ENCODE data around the gene RPS6KL1.
A peak's percentile ranks its signal among the peaks of the same experiment; 100 is the strongest.

Gene RPS6KL1

GRCh38 chr14:74955229-74956026 lies 32.4 kb upstream of the RPS6KL1 start, which contains the start of gene PGF:
Gene PGF, minus strand, starts transcription at chr14:74955597. Its CDS starts 355 bp downstream, at chr14:74955242.
- Mint-ChIP-seq H3K27ac (no peak within 1 kb of the TSS), H3K9me3 (no peaks in the 10 kb centered on the region), H3K27me3 (peaks cover 17 to 35% of the 10 kb centered on the region in 2 donors), H3K36me3 (no peaks in the 10 kb centered on the region), H3K4me3 (peak within 1 kb of the TSS; percentile 55 to 74), H3K4me1 (peaks cover 2 to 5% of the 10 kb centered on the region in 2 donors)
- ATAC-seq (replicated peaks) = peak; percentile 69 to 72
- DNase-seq = no peak

GRCh38 chr14:74954947-74955228 lies 31.8 kb upstream of the RPS6KL1 start:
- H3K4me1 Mint-ChIP-seq = peaks cover 2 to 5% of the 10 kb centered on the region in 2 donors

DNA sequence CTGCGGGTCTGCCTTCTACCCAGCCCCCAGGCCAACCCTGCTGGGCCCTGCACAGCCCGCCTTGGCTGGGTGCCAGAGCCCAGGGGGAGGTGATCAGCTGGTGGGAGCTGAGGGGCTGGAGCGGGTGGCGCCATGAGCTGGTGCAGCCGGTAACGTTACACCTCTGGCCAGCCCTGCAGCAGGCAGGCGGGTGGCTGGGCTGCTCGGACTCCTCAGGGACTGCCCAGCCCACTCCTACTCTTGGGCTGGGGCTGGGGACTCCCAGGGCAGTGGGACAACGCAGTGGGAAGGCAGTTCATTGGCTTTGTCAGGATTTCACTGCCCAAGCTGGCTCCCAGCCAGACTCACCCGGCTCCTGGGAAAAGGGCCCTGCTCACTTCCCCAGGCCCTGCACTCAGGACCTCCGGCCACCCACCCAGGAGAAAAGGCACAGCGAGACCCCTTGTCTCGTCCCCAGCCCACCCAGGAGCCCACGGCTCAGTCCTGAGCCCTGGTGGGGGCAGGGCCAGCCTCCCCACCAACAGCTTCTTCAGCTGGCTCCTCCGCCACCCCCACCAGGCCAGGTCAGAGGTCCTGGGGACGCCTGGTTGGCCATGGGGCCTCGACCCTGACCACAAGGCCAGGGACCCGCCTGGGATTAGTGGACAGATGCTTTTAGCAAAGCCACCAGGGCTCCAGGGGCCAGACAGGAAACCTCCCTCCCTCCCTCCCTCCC lies 31.3 kb upstream of the RPS6KL1 start:
- Mint-ChIP-seq H3K4me1 (peaks cover 0 to 5% of the 10 kb centered on the region in 2 donors), H3K27me3 (peaks cover 23 to 42% of the 10 kb centered on the region in 2 donors), H3K36me3 (no peaks in the 10 kb centered on the region), H3K27ac (no peak overlapping the region), H3K4me3 (no peak overlapping the region), H3K9me3 (no peaks in the 10 kb centered on the region)
- ATAC-seq (replicated peaks) = no peak
- DNase-seq = no peak

More at GRCh38 chr14:74954947-74955228, 31.8 kb upstream of the RPS6KL1 start:
- Mint-ChIP-seq H3K36me3 (no peaks in the 10 kb centered on the region), H3K4me3 (peak overlapping the region; percentile 55 to 74), H3K27ac (no peak overlapping the region), H3K9me3 (no peaks in the 10 kb centered on the region), H3K27me3 (peaks cover 22 to 40% of the 10 kb centered on the region in 2 donors)
- DNase-seq = no peak
- no peak for ATAC-seq (replicated peaks)

DNA sequence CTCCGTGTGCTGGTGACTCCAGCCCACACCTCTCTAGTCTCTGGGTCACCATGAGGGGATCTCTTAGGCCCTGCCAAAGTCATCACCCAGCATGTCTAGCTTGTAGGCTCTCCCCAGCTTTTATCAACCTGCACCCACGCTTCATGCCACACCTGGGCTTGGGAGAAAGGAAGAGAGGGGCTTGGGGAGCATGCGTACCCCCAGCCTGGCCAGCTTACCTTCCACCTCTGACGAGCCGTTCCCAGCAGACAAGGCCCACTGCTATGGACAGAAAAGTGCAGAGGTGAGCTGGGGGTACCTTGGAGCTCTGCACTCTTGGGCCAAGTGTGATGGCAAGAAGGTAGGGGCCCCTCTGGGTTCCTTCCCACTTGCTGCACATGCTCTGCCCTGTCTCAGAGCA lies 30.6 kb upstream of the RPS6KL1 start:
- H3K4me3 Mint-ChIP-seq = no peak overlapping the region

GRCh38 chr14:74952697-74953484 lies 29.8 kb upstream of the RPS6KL1 start:
- Mint-ChIP-seq H3K9me3 (no peaks in the 10 kb centered on the region), H3K27me3 (peaks cover 29 to 46% of the 10 kb centered on the region in 2 donors), H3K4me1 (peaks cover 0 to 5% of the 10 kb centered on the region in 2 donors), H3K36me3 (no peaks in the 10 kb centered on the region), H3K4me3 (no peak overlapping the region), H3K27ac (no peak overlapping the region)
- ATAC-seq (replicated peaks) (no peak), DNase-seq (no peak)

More for the DNA sequence above, 30.6 kb upstream of the RPS6KL1 start:
- DNase-seq (no peak), ATAC-seq (replicated peaks) (no peak)
- Mint-ChIP-seq H3K27ac (no peak overlapping the region), H3K9me3 (no peaks in the 10 kb centered on the region), H3K36me3 (no peaks in the 10 kb centered on the region), H3K27me3 (peaks cover 25 to 42% of the 10 kb centered on the region in 2 donors), H3K4me1 (peaks cover 0 to 5% of the 10 kb centered on the region in 2 donors)

GRCh38 chr14:74952180-74952665 lies 29.2 kb upstream of the RPS6KL1 start:
- H3K4me1 Mint-ChIP-seq = peaks cover 0 to 5% of the 10 kb centered on the region in 2 donors
- DNase-seq (no peak), ATAC-seq (replicated peaks) (no peak)
- H3K4me3 Mint-ChIP-seq = no peak overlapping the region
- H3K9me3 Mint-ChIP-seq = no peaks in the 10 kb centered on the region
- H3K27me3 Mint-ChIP-seq = peaks cover 29 to 49% of the 10 kb centered on the region in 2 donors
- H3K36me3 Mint-ChIP-seq = no peaks in the 10 kb centered on the region
- no peak overlapping the region for H3K27ac Mint-ChIP-seq

DNA sequence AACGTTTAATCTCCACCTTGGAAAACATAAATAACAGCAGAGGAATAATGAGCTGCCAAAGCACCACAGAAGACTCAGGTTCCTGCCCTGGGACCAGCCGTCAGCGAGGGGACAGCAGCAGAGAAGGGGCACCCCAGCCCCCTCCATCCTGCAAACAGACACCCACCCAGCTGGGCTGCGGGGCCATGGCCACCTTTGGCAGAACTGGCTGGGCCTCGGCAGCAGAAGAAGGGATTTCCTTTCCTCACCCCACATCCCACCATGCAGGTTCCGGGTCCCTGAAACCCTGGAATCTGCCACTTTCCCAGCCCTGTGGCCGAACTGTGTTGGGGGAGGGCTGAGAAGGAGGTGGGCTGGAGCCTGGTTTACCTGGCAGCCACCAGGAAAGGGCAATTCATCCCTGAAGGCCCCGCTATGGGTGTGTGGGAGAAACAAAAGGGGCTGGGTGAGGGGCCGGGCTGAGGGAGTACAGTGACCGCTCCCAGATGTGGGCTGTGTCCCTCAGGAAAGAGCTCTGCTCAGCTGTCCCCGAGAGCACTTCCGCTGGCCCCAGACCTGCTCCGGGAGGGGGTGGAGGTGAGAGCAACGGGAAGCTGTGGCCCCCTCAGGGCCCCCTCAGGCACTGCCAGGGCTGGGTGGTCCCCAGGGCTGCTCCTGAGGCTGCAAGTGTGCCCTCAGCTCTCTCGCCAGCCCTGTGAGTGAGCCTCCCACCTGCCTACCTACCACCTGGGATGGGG lies 28.6 kb upstream of the RPS6KL1 start:
- H3K4me3 Mint-ChIP-seq = no peak overlapping the region
- H3K36me3 Mint-ChIP-seq = no peaks in the 10 kb centered on the region

GRCh38 chr14:74950795-74951442 lies 27.9 kb upstream of the RPS6KL1 start:
- H3K27ac Mint-ChIP-seq = no peak overlapping the region
- H3K27me3 Mint-ChIP-seq = peaks cover 23 to 42% of the 10 kb centered on the region in 2 donors

More for the DNA sequence above, 28.6 kb upstream of the RPS6KL1 start:
- no peaks in the 10 kb centered on the region for H3K9me3 Mint-ChIP-seq
- no peak overlapping the region for H3K27ac Mint-ChIP-seq
- H3K4me1 Mint-ChIP-seq = peaks cover 6 to 9% of the 10 kb centered on the region in 2 donors
- no peak for DNase-seq
- ATAC-seq (replicated peaks) = no peak
- peaks cover 28 to 43% of the 10 kb centered on the region in 2 donors for H3K27me3 Mint-ChIP-seq

GRCh38 chr14:74949859-74950573 lies 27.0 kb upstream of the RPS6KL1 start:
- no peak for DNase-seq
- Mint-ChIP-seq H3K36me3 (peaks cover 0 to 2% of the 10 kb centered on the region in 2 donors), H3K27me3 (peaks cover 23 to 42% of the 10 kb centered on the region in 2 donors), H3K27ac (no peak overlapping the region), H3K4me1 (peaks cover 11 to 16% of the 10 kb centered on the region in 2 donors), H3K9me3 (no peaks in the 10 kb centered on the region), H3K4me3 (no peak overlapping the region)
- no peak for ATAC-seq (replicated peaks)

More at GRCh38 chr14:74950795-74951442, 27.9 kb upstream of the RPS6KL1 start:
- no peak for DNase-seq
- Mint-ChIP-seq H3K9me3 (no peaks in the 10 kb centered on the region), H3K4me1 (peaks cover 11 to 16% of the 10 kb centered on the region in 2 donors), H3K4me3 (no peak overlapping the region), H3K36me3 (peaks cover 0 to 2% of the 10 kb centered on the region in 2 donors)
- no peak for ATAC-seq (replicated peaks)

- no peak overlapping the region for H3K4me3 Mint-ChIP-seq
- H3K9me3 Mint-ChIP-seq = no peaks in the 10 kb centered on the region
- ATAC-seq (replicated peaks) = no peak
- peaks cover 23 to 37% of the 10 kb centered on the region in 2 donors for H3K27me3 Mint-ChIP-seq
- peaks cover 0 to 2% of the 10 kb centered on the region in 2 donors for H3K36me3 Mint-ChIP-seq
- H3K27ac Mint-ChIP-seq = no peak overlapping the region
- DNase-seq = no peak
- H3K4me1 Mint-ChIP-seq = peaks cover 11 to 12% of the 10 kb centered on the region in 2 donors
These were observed 26.1 kb upstream of the RPS6KL1 start for GRCh38 chr14:74949191-74949601.

DNA sequence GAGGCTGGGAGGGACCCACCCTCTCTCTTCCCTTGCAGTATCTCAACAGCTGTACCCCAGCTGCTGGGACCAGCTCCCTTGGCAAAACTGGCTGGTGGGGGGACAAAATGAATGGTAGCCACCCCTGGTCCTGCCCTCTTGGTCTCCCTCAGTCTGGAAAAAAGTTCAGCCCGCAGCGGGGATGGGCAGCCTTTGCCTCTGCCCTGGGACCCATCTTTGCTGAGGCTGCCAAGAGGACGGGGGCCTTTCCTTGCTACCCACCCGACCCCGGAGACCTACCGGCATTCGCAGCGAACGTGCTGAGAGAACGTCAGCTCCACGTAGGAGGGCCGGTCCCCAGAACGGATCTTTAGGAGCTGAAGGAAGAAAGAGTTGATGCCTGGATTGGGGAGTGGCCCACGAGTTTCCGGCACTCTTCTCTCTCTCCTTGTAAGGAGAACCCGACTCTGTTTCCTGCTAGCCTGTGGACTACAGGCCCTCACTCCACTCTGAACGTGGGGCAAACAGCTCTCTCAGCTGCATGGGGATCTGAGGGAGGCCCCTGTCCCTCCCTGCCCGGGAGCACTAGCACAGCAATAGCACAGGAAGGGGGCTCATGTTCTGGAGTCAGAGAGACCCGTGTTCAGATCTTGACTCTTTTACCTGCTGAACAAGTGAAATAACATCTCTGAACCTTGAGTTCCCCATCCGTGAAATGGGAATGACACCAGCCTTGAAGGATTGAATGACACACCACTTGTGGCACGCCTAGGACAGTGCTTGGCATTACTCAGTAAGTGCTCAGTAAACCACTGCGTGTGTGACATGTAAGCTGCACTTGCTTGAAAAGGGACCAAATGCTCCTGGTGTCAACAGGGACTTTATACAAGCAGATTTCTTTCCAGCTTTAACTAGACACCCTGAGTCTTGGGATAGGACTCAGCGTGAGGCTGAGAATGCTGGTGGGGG lies 25.4 kb upstream of the RPS6KL1 start:
- Mint-ChIP-seq H3K36me3 (peaks cover 0 to 2% of the 10 kb centered on the region in 2 donors), H3K27ac (peak overlapping the region; percentile 37)
- ATAC-seq (replicated peaks) = no peak

More for the DNA sequence above, 25.4 kb upstream of the RPS6KL1 start:
- no peaks in the 10 kb centered on the region for H3K9me3 Mint-ChIP-seq
- no peak for DNase-seq
- H3K4me1 Mint-ChIP-seq = peaks cover 11 to 12% of the 10 kb centered on the region in 2 donors
- H3K4me3 Mint-ChIP-seq = no peak overlapping the region
- peaks cover 20 to 30% of the 10 kb centered on the region in 2 donors for H3K27me3 Mint-ChIP-seq
